GM12801 (cell line): ENCODE results near the gene RHNO1.

ENCODE experiments used
- CTCF ChIP-seq: IDR thresholded peaks from one replicate; pipeline ENCODE4 v1.5.1; 2011; ENCODE audit warnings: control low read depth; ENCODE audit not compliant: insufficient read length; ENCODE audit errors: extremely low read depth

The RHNO1 gene

DNA sequence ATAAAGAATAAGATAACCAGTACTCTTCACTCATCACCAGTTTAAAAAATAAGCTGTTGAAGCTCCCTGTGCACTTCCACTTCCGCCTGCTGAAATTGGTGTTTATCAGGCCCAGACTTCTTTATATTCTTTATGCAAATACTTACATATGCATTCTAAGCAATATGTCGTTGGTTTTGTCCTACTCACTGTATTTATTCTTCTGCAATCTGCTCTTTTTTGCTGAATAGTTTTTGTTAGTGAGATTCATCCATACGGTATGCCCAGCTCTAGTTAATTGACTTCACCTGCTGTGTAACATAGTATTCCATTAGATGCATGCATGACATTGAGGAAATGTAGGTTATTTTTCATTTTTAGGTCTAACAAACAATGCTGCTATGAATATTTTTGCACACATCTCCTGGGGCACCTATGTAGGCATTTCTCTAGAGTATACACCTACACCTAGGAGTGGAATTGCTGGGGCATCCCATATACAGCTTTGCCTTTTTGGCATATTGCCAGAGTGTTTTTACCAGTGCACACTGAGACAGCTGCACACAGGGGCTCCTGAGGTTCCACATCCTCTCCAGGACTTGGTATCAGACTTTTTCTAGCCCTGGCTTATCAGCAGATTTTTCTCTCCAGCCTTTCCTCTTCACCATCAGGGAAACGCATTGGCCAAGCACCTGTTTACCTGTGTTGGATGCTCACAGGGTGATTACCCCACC lies 41.2 kb upstream of the RHNO1 start:
- TF ChIP-seq CTCF = no peak

DNA sequence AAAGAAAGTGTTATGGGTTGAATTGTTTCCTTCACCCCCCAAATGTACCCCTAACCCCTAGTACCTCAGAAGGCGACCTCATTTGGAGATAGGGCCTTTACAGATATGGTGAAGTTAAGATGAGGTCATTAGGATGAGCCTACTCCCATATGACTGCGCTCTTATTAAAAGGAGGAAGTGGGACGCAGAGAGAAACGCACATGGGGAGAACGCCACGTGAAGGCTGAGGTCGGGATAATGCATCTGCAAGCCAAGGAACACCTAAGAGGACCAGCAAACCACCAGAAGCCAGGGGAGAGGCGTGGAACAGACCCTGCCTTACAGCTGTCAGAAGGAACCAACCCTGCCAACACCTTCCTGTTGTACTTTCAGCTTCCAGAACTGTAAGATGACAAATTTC lies 40.4 kb upstream of the RHNO1 start:
- TF ChIP-seq CTCF = no peak

GRCh38 chr12:2841056-2841650 lies 35.9 kb upstream of the RHNO1 start:
- no peak for TF ChIP-seq CTCF

DNA sequence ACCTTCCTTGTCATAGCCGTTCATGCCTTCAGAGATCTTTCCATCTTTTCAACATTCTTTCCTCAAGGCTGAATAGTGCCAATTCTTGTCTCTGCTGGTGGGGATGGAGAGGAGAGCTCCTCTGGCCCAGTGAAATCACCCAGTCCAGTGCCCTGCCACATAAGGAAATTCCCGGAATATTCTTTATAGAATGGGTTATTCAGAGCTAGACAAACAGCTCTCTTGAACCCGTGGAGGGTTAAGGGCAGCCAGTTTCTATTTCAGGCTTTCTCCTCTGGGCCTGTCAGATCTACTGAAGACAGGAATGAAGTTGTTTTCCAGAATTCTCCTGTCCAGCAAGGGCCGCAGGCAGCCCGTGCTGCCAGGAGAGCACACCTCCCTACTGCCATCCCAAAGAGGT lies 34.1 kb upstream of the RHNO1 start:
- TF ChIP-seq CTCF = no peak

- TF ChIP-seq CTCF = no peak
Observed at GRCh38 chr12:2844786-2845185, 32.2 kb upstream of the RHNO1 start.

GRCh38 chr12:2845280-2845679 lies 31.7 kb upstream of the RHNO1 start:
- TF ChIP-seq CTCF = no peak

GRCh38 chr12:2851931-2852330 lies 25.1 kb upstream of the RHNO1 start:
- TF ChIP-seq CTCF = no peak

DNA sequence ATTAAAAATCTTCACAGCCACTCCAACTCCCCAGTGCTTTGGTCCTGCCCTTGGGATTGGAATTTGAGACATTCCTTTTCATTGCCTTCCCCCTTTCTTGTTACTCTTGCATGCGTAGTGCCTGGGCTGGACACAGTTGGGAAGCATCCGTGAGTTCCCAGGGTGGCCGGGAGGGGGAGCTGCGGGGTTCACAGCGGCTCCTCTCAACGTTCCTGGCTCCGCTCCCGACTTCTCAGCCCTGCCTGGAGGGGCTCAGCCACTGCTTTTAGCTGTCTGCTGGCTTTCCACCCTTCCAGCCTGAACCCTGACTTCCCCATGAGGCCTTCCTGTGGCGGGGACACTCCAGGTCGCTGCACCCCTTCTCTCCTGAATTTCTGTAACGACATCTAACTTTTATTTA lies 23.4 kb upstream of the RHNO1 start:
- TF ChIP-seq CTCF = no peak
